ENCODE results near the gene PTPRN2. TPM values are rescaled to one million over a fixed set of nuclear protein-coding genes. Genes with fewer than 3 reads are reported as not detected.

The PTPRN2 gene
- polyA plus RNA-seq, 1 of the 3 experiments (the other 2 are of a cell fraction): 4.0 TPM

- TF ChIP-seq GABPA (IDR thresholded peaks at IDR 0.05; ENCODE audit: low read depth): no peak
- TF ChIP-seq SIN3A (IDR thresholded peaks at IDR 0.05; ENCODE audit: borderline replicate concordance, low read depth, low read length): no peak
- TF ChIP-seq, protein P1, sequence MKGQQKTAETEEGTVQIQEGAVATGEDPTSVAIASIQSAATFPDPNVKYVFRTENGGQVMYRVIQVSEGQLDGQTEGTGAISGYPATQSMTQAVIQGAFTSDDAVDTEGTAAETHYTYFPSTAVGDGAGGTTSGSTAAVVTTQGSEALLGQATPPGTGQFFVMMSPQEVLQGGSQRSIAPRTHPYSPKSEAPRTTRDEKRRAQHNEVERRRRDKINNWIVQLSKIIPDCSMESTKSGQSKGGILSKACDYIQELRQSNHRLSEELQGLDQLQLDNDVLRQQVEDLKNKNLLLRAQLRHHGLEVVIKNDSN (IDR thresholded peaks at IDR 0.05; ENCODE audit: borderline replicate concordance, low read depth): no peak
- TF ChIP-seq, protein P2, sequence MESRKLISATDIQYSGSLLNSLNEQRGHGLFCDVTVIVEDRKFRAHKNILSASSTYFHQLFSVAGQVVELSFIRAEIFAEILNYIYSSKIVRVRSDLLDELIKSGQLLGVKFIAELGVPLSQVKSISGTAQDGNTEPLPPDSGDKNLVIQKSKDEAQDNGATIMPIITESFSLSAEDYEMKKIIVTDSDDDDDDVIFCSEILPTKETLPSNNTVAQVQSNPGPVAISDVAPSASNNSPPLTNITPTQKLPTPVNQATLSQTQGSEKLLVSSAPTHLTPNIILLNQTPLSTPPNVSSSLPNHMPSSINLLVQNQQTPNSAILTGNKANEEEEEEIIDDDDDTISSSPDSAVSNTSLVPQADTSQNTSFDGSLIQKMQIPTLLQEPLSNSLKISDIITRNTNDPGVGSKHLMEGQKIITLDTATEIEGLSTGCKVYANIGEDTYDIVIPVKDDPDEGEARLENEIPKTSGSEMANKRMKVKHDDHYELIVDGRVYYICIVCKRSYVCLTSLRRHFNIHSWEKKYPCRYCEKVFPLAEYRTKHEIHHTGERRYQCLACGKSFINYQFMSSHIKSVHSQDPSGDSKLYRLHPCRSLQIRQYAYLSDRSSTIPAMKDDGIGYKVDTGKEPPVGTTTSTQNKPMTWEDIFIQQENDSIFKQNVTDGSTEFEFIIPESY (IDR thresholded peaks at IDR 0.05; ENCODE audit: borderline replicate concordance, low read depth): no peak
- TF ChIP-seq CTCF (IDR thresholded peaks at IDR 0.05): no peak
These were observed 698.1 kb downstream of the PTPRN2 start (continued) for GRCh38 chr7:157889480-157889879.

- H3K4me3 ChIP-seq (ENCODE audit: low read depth in 2 of 2, low read length in 1 of 2): peak overlapping the region in 1 of 2 experiments; percentile 32; a peak in 1 of 4 replicates
- CTCF ChIA-PET: no interaction called here
- DNase-seq: no peak
- POLR2A ChIA-PET: no interaction called here
- TF ChIP-seq EZH2phosphoT487 (IDR thresholded peaks at IDR 0.05; ENCODE audit: borderline replicate concordance, low read depth): no peak
- no peak for TF ChIP-seq FOXM1 (IDR thresholded peaks at IDR 0.05; ENCODE audit: low read depth)
- TF ChIP-seq FOXJ3 (CRISPR knock-in tag; IDR thresholded peaks at IDR 0.05): no peak
- TF ChIP-seq, protein P3, sequence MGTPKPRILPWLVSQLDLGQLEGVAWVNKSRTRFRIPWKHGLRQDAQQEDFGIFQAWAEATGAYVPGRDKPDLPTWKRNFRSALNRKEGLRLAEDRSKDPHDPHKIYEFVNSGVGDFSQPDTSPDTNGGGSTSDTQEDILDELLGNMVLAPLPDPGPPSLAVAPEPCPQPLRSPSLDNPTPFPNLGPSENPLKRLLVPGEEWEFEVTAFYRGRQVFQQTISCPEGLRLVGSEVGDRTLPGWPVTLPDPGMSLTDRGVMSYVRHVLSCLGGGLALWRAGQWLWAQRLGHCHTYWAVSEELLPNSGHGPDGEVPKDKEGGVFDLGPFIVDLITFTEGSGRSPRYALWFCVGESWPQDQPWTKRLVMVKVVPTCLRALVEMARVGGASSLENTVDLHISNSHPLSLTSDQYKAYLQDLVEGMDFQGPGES (IDR thresholded peaks at IDR 0.05; ENCODE audit: low read depth, low read length): no peak
- TF ChIP-seq PBX3 (IDR thresholded peaks at IDR 0.05): no peak
- TF ChIP-seq RXRA (IDR thresholded peaks at IDR 0.05; ENCODE audit: borderline replicate concordance, low read depth): no peak
- TF ChIP-seq TEAD4 (IDR thresholded peaks at IDR 0.05; ENCODE audit: borderline replicate concordance, insufficient read depth): no peak
- TF ChIP-seq FOSL2 (IDR thresholded peaks at IDR 0.05; ENCODE audit: borderline replicate concordance, low read depth): no peak
- no peak for TF ChIP-seq GATA2 (CRISPR knock-in tag; IDR thresholded peaks at IDR 0.05)
- no peak for TF ChIP-seq POLR2AphosphoS5 (IDR thresholded peaks at IDR 0.05; ENCODE audit: low read depth, low read length)
- no peak for TF ChIP-seq JUND (IDR thresholded peaks at IDR 0.05)
- TF ChIP-seq NRF1 (IDR thresholded peaks at IDR 0.05; ENCODE audit: low read depth, low read length): no peak
- TF ChIP-seq RCOR1 (IDR thresholded peaks at IDR 0.05; ENCODE audit: low read length): no peak
- TF ChIP-seq, protein P1 (IDR thresholded peaks at IDR 0.05; ENCODE audit: borderline replicate concordance, low read depth): no peak
- TF ChIP-seq EP300 (IDR thresholded peaks at IDR 0.05; ENCODE audit: borderline replicate concordance in 1 of 2, low read depth in 1 of 2, low read length in 1 of 2): no peak
- TF ChIP-seq SMC3 (IDR thresholded peaks at IDR 0.05; ENCODE audit: low read depth, low read length): no peak
- TF ChIP-seq CHD2 (IDR thresholded peaks at IDR 0.05; ENCODE audit: low read length, partially characterized antibody): no peak
- no peak for TF ChIP-seq MXI1 (IDR thresholded peaks at IDR 0.05; ENCODE audit: low read depth, low read length)
- H3K79me2 ChIP-seq (ENCODE audit: insufficient read depth): no peaks in the 10 kb centered on the region
- peaks cover 0 to 4% of the 10 kb centered on the region in 2 experiments; a peak in 1 of 4 replicates for H3K4me1 ChIP-seq (ENCODE audit: control insufficient read depth in 1 of 2, insufficient read depth in 2 of 2, low read depth in 1 of 2, low read length in 1 of 2)
- no peaks in the 10 kb centered on the region for H3F3A ChIP-seq (replicated peaks; ENCODE audit: insufficient read depth)
- no peaks in the 10 kb centered on the region for H3K36me3 ChIP-seq (replicated peaks in 1 of 2; ENCODE audit: control insufficient read depth in 1 of 2, insufficient read depth in 2 of 2, low read length in 1 of 2)
- no peak overlapping the region for H3K4me2 ChIP-seq
- no peaks in the 10 kb centered on the region for H4K20me1 ChIP-seq (ENCODE audit: insufficient read depth)
- WGBS (ENCODE audit: low lambda C conversion rate): 61% methylated on average over 11 of the region's 11 CpGs
- H3K9me2 ChIP-seq: no peaks in the 10 kb centered on the region
- H3K9ac ChIP-seq: no peak overlapping the region
- no peak overlapping the region for H3K27ac ChIP-seq (ENCODE audit: low read depth in 2 of 2, low read length in 1 of 2)
- H3K27me3 ChIP-seq (ENCODE audit: insufficient read depth): no peaks in the 10 kb centered on the region
- H2AFZ ChIP-seq (ENCODE audit: low read depth): no peak overlapping the region
- no peaks in the 10 kb centered on the region for H3K9me3 ChIP-seq
These were observed 699.0 kb downstream of the PTPRN2 start for GRCh38 chr7:157888579-157888978.
